OCI-M2 (cell line): ENCODE results near the gene SYT1.
"Not testable (repeated sequence)": the region's sequence is repeated elsewhere in the genome, so short reads cannot be mapped to it uniquely, and the experiment has no call there.

ENCODE experiments used
- DNase-seq: peaks from one replicate; lab custom pipeline; 2025; ENCODE audit not compliant: unreplicated experiment; lab: John Stamatoyannopoulos, UW

SYT1 gene

GRCh38 chr12:78864403-78864869 is at the start of gene SYT1:
Gene SYT1, plus strand, starts transcription at chr12:78864774.
- DNase-seq, result no peak

GRCh38 chr12:78818487-78818886 is 46.1 kb upstream of the SYT1 start:
- no peak for DNase-seq

- DNase-seq, result no peak
Observed at GRCh38 chr12:78820946-78821345, 43.6 kb upstream of the SYT1 start.

GRCh38 chr12:78824918-78825317 is 39.7 kb upstream of the SYT1 start:
- no peak for DNase-seq

- no peak for DNase-seq
Observed at GRCh38 chr12:78829690-78830089, 34.9 kb upstream of the SYT1 start.

GRCh38 chr12:78835493-78835892 is 29.1 kb upstream of the SYT1 start:
- DNase-seq, result no peak

- DNase-seq, result not testable (repeated sequence)
Observed at GRCh38 chr12:78840518-78841019, 24.0 kb upstream of the SYT1 start.

GRCh38 chr12:78853231-78853630 is 11.3 kb upstream of the SYT1 start:
- DNase-seq, result no peak

- no peak for DNase-seq
Observed at GRCh38 chr12:78863482-78864402, 832 bp upstream of the SYT1 start.

- no peak for DNase-seq
Observed at GRCh38 chr12:78864870-78865463, 393 bp downstream of the SYT1 start.

- no peak for DNase-seq
Observed at GRCh38 chr12:78865516-78865915, 942 bp downstream of the SYT1 start.

- no peak for DNase-seq
Observed at GRCh38 chr12:78866518-78866917, 1.9 kb downstream of the SYT1 start.

- no peak for DNase-seq
Observed at GRCh38 chr12:78870539-78870938, 6.0 kb downstream of the SYT1 start.

- DNase-seq, result no peak
Observed at GRCh38 chr12:78871566-78871965, 7.0 kb downstream of the SYT1 start.

GRCh38 chr12:78878459-78878858 is 13.9 kb downstream of the SYT1 start:
- DNase-seq, result no peak

GRCh38 chr12:78878866-78879265 is 14.3 kb downstream of the SYT1 start:
- DNase-seq, result no peak

GRCh38 chr12:78880078-78880477 is 15.5 kb downstream of the SYT1 start:
- DNase-seq, result no peak

GRCh38 chr12:78881685-78882084 is 17.1 kb downstream of the SYT1 start:
- no peak for DNase-seq

- DNase-seq, result no peak
Observed at GRCh38 chr12:78885466-78885865, 20.9 kb downstream of the SYT1 start.

- no peak for DNase-seq
Observed at GRCh38 chr12:78886719-78887407, 22.3 kb downstream of the SYT1 start.

GRCh38 chr12:78887444-78887843 is 22.9 kb downstream of the SYT1 start:
- no peak for DNase-seq

- no peak for DNase-seq
Observed at GRCh38 chr12:78888568-78888967, 24.0 kb downstream of the SYT1 start.
